ENCODE measurements around the gene NUDT22. TPM values are rescaled to one million over a fixed set of nuclear protein-coding genes. Genes with fewer than 3 reads are reported as not detected.

Gene NUDT22
- total RNA-seq, 1 donor from 2014 or later, result 35.6 TPM

DNA sequence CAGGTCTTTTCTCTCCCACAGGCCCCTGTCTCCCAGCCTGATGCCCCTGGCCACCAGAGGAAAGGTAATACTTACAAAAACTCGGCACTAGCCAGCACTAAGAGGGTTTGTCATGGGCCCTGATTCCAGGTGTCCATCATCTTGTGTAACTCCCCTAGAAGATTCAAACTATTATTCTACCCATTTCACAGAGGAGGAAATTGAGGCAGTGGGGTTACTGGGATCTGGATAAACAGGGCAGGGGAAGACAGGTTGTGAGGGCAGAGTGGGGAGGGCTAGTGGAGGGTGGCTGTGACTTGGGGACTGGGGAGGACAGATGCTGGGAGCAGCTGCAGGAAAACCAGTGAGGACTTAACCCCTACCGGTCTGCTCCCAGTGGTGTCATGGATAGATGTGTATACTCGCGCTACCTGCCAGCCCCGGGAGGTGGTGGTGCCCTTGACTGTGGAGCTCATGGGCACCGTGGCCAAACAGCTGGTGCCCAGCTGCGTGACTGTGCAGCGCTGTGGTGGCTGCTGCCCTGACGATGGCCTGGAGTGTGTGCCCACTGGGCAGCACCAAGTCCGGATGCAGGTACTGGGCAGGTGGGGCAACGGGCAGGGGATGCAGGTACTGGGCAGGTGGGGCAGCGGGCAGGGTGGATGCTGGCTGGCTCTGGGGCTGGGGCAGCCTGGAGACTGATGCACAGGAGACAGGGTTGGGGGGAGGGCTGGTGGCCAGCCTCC is 9.5 kb downstream of the NUDT22 start:
- TF ChIP-seq, protein P1, sequence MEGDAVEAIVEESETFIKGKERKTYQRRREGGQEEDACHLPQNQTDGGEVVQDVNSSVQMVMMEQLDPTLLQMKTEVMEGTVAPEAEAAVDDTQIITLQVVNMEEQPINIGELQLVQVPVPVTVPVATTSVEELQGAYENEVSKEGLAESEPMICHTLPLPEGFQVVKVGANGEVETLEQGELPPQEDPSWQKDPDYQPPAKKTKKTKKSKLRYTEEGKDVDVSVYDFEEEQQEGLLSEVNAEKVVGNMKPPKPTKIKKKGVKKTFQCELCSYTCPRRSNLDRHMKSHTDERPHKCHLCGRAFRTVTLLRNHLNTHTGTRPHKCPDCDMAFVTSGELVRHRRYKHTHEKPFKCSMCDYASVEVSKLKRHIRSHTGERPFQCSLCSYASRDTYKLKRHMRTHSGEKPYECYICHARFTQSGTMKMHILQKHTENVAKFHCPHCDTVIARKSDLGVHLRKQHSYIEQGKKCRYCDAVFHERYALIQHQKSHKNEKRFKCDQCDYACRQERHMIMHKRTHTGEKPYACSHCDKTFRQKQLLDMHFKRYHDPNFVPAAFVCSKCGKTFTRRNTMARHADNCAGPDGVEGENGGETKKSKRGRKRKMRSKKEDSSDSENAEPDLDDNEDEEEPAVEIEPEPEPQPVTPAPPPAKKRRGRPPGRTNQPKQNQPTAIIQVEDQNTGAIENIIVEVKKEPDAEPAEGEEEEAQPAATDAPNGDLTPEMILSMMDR (IDR thresholded peaks at IDR 0.05; ENCODE audit: unreplicated experiment), result no peak
- Mint-ChIP-seq H3K9me3 (no peaks in the 10 kb centered on the region), H3K36me3 (peaks cover 3% of the 10 kb centered on the region), H3K4me1 (peaks cover 26% of the 10 kb centered on the region), H3K27ac (peak overlapping the region; percentile 85), H3K27me3 (ENCODE audit: low read depth) (no peaks in the 10 kb centered on the region), H3K4me3 (peak overlapping the region; percentile 82)
- no peak for DNase-seq (ENCODE audit: low spot score in 2 of 2, unreplicated experiment in 2 of 2)

DNA sequence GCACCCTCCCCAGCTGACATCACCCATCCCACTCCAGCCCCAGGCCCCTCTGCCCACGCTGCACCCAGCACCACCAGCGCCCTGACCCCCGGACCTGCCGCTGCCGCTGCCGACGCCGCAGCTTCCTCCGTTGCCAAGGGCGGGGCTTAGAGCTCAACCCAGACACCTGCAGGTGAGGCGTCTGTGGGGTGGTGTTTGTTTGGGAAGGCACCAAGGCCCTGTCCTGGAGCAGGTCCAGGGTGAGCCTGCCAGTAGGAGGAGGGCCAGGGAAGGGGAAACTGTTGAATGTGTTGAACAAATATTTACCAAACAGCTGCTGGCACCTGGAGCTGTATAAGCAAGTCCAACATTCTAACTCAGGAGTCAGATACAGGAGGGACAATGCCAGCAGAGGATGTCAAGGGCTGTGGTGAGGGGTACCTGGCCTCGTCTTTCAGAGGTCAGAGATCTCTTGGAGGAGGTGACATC is 11.4 kb downstream of the NUDT22 start:
- Mint-ChIP-seq H3K4me3 (no peak overlapping the region), H3K4me1 (peaks cover 21% of the 10 kb centered on the region), H3K9me3 (no peaks in the 10 kb centered on the region), H3K27ac (no peak overlapping the region), H3K36me3 (peaks cover 3% of the 10 kb centered on the region), H3K27me3 (ENCODE audit: low read depth) (no peaks in the 10 kb centered on the region)
- DNase-seq (ENCODE audit: low spot score in 2 of 2, unreplicated experiment in 2 of 2), result no peak
- TF ChIP-seq, protein P1 (IDR thresholded peaks at IDR 0.05; ENCODE audit: unreplicated experiment), result no peak

DNA sequence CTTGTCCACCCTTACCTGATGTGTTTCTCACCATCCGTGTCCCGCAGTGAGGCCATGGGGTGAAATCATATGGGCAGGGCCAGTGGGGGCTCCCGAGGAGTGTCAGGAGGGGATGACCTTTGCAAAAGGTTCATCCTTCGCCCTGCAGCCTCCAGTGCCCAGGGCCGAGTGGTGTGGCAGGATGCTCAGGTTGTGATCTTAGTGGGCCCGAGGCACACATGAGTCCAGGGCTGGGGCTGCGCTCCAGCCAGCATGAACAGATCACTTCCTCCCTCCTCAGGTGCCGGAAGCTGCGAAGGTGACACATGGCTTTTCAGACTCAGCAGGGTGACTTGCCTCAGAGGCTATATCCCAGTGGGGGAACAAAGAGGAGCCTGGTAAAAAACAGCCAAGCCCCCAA is 12.0 kb downstream of the NUDT22 start:
- Mint-ChIP-seq H3K27me3 (ENCODE audit: low read depth) (no peaks in the 10 kb centered on the region), H3K4me1 (peaks cover 25% of the 10 kb centered on the region), H3K4me3 (no peak overlapping the region), H3K36me3 (peaks cover 3% of the 10 kb centered on the region), H3K9me3 (no peaks in the 10 kb centered on the region), H3K27ac (peak overlapping the region; percentile 30)
- TF ChIP-seq, protein P1 (IDR thresholded peaks at IDR 0.05; ENCODE audit: unreplicated experiment), result no peak
- no peak for DNase-seq (ENCODE audit: low spot score in 2 of 2, unreplicated experiment in 2 of 2)

DNA sequence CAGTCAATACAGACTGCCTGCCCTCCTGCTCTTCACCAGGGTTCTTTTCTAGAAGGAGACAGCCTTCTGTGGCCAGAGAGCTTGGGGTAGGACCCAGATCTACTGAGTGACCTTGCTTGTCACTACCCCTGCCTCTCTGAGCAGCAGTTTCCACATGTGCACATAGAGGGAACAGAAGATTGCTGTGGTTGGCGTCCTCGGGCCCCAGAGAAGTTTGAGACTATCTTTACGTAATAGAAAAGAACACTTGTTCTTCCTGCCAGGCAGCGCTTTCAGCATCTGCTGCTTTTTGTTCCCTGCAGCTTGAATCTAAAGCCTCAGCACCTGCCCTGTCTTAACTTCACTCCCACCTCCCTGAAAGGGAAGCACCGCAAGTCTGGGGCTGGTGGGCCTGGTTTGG is 12.9 kb downstream of the NUDT22 start:
- Mint-ChIP-seq H3K4me3 (no peak overlapping the region), H3K4me1 (peaks cover 28% of the 10 kb centered on the region), H3K27me3 (ENCODE audit: low read depth) (no peaks in the 10 kb centered on the region), H3K9me3 (no peaks in the 10 kb centered on the region), H3K36me3 (peaks cover 3% of the 10 kb centered on the region), H3K27ac (peak overlapping the region; percentile 30)
- TF ChIP-seq, protein P1 (IDR thresholded peaks at IDR 0.05; ENCODE audit: unreplicated experiment), result no peak
- no peak for DNase-seq (ENCODE audit: low spot score in 2 of 2, unreplicated experiment in 2 of 2)

DNA sequence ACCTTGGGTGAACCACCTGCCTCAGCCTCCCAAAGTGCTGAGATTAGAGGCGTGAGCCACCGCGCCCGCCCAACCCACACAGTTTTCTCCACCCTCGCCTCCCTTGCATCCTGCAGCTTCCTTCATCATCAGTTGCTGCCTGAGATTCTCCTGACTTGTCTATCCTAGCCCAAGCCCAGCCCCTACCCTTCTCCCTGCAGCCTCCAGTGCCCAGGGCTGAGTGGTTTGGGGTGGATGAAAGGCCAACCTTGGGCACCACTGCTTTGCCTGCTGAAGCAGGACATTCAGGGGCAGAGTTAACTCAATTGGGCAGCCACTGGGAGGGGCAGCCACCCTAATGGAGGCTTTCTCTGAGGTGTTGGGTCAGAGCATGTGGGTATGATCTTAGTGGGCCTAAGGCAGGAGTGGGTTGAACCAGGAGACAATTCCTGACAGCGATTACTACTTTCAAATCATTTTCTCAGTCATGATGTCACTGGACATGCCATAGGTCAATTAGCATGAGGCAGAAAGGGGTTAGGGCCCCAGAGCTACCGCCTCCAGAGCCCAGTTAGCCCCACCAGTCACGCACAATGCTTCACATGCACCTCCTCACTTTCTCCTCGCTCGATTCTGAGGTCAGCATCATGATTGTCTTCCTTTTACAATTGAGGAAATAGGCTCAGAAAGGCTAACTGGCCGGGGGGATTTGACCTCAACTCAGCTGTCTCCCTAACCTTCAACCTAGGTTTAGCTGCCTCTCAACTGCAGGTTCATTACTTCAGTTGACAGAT is 13.8 kb downstream of the NUDT22 start:
- no peaks in the 10 kb centered on the region for H3K27me3 Mint-ChIP-seq (ENCODE audit: low read depth)
- DNase-seq (ENCODE audit: low spot score in 2 of 2, unreplicated experiment in 2 of 2), result no peak
- peaks cover 3% of the 10 kb centered on the region for H3K36me3 Mint-ChIP-seq
- peaks cover 28% of the 10 kb centered on the region for H3K4me1 Mint-ChIP-seq
- H3K4me3 Mint-ChIP-seq, result peak overlapping the region; percentile 90
- H3K27ac Mint-ChIP-seq, result peak overlapping the region; percentile 100
- TF ChIP-seq, protein P1 (IDR thresholded peaks at IDR 0.05; ENCODE audit: unreplicated experiment), result no peak
- no peaks in the 10 kb centered on the region for H3K9me3 Mint-ChIP-seq
